Measurements from ENCODE around the gene RIC8B.

The RIC8B gene

DNA sequence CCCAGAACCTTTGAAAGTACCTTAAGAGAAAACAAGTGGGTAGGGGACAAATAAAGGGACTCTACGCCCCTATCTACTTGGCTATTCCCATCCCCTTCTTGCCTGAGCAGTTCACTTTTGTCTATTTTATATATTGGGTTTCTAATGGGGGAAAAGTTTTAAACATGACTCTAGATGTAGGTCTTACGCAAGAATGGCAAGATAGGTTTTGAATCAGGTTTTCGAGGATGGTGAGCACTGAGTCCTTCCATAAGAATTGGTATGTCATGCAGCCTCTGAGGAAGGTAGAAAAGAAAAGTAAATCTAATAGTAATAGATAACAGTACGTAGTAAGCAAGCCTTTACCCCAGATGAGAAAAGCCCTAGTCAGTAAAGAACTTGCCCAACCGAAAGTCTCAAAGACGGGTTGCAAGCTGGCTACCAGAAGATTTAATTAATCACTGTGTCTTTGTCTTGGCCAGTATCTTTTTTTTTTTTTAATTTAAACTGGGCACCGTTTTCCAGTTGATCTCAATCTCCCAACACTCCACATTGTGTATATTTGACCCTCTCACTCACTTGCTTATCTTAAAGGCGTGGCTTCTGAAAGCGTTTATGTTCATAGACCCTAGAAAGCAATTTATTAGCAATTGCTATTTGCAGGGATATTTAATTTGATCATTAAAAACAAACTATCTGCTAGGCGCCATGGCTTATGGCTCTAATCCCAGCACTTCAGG is 94.7 kb downstream of the RIC8B start:
- no peak for DNase-seq (ENCODE audit: low read depth)

DNA sequence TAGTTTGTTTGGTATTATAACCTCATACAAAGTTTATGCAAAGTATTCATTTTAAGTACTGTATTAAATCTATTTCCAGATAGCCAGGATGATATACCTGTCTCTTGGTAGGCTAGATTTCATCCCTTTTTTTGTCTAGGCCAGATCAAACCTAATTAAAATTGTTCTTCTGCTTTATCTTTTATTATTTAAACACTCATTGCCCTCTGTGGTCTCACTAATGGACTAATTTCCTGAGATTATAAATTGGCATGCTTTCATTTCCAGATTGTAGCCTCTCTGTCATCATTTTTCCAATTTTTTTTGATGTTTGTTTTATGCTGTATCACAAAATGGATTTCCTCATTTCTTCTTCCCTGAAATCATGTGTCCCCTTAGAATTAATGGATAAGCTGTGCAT is 95.6 kb downstream of the RIC8B start:
- DNase-seq (ENCODE audit: low read depth) = no peak

DNA sequence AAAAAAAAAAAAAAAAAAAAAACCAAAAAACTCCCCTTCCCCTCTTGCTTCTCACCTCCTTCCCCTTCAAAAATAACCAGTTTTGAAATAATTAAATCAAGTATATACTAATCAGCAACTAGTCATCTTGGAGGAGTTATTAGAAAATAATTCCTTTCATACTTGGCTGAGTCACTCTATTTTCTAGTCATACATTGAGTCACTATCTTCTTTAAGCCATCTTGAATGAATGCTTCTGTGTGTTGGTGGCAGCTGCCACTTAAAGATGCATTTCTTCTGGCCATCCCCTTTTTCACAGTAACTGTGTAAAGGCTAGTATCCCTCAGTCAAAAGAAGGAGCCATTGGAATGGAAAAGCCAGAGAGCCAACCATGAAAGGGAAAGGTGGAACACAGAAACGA is 97.0 kb downstream of the RIC8B start:
- no peak for DNase-seq (ENCODE audit: low read depth)

DNA sequence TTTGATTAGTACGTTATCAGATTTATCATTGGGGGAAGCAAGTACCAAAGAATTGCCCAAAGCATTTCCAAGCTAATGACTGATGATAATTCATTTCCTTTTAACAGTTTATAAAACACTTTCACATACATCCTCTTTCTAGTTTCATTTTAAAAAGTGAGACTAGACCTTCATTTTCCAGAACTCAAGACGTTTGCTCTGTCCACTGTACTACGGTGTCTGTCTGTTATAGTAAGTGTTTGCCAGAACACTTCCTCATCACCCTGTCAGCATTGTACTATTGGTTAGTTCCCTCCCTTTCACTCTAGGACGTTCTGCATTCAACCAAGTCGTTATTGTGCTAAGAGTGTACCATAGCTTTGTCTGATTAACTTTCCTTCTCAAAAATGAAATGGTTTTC is 99.5 kb downstream of the RIC8B start:
- no peak for DNase-seq (ENCODE audit: low read depth)

- no peak for DNase-seq (ENCODE audit: low read depth)
Measured at GRCh38 chr12:106878804-106879203, 104.3 kb downstream of the RIC8B start.

DNA sequence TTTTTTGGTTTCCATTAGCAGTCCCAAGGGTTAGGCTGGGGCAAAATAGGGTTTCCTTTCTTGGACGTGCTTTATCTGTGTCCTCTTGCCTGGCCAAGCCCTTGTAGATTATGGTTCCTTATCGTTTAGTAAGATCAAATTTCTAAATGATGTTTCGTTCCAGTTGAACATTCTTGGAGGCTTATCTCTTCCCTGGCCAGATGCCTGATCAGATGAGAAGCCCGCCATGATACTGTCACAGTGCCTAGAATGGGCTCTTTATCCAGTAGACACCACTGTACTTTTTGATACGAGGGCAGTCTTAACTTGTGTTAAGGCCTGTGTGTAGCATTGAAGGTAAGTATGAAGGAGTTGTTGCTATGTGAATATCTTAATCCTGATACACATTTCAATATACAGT is 105.1 kb downstream of the RIC8B start:
- DNase-seq (ENCODE audit: low read depth) = no peak

DNA sequence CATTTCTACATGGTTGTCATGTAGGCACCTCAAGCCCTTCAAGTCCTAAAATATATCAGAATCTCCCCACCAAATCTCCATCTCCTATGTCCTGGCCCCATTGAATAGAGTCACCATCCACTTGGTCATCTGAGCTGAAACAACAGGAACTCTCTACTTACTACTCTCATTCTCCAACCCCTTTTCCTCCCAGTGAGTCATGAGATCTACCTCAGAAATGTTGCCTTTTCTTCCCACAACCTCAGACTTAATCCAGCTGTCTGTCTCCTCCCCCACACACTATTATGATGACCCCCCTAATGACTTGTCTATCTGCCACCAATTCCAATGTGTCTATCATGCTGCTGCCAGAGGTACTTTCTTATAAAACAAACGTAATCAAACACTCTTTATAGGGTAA is 108.9 kb downstream of the RIC8B start:
- DNase-seq (ENCODE audit: low read depth) = no peak

GRCh38 chr12:106885026-106885425 is 110.5 kb downstream of the RIC8B start:
- no peak for DNase-seq (ENCODE audit: low read depth)

- no peak for DNase-seq (ENCODE audit: low read depth)
Measured at GRCh38 chr12:106885541-106886249, 111.2 kb downstream of the RIC8B start.

GRCh38 chr12:106886932-106887331 is 112.5 kb downstream of the RIC8B start:
- DNase-seq (ENCODE audit: low read depth) = no peak

DNA sequence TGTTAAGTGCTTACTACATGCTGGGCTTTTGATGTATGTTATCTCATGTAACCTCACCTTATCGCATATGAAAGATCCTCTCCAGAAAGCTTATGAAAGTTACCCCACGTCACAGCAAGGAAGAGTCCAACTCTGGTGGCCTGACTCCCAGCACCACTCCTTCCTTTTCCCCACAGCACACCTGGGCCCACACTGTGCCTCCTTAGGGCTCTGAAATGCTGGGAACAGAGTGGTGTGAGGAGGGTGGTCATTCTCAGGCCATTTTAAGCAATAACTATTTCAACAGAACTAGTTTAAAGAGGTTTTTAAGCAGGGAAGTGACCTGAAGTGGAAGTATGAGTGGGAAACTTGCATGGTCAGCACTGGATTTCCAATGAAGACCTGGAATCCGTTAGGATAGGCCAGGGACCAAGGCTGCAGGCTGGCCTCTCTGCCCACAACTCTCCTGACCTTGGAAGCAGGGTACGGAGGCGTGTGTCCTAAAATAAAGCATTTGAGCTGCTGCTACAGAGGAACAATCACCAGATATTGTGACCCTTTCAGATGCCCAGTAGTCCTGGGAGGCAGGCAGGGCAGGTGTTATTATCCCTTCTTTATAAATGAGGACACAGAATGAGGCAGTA is 114.0 kb downstream of the RIC8B start:
- DNase-seq (ENCODE audit: low read depth) = no peak

- DNase-seq (ENCODE audit: low read depth) = no peak
Measured at GRCh38 chr12:106889326-106889725, 114.8 kb downstream of the RIC8B start.

- DNase-seq (ENCODE audit: low read depth) = no peak
Measured at GRCh38 chr12:106889950-106890626, 115.6 kb downstream of the RIC8B start.

GRCh38 chr12:106892075-106892474 is 117.6 kb downstream of the RIC8B start:
- no peak for DNase-seq (ENCODE audit: low read depth)

DNA sequence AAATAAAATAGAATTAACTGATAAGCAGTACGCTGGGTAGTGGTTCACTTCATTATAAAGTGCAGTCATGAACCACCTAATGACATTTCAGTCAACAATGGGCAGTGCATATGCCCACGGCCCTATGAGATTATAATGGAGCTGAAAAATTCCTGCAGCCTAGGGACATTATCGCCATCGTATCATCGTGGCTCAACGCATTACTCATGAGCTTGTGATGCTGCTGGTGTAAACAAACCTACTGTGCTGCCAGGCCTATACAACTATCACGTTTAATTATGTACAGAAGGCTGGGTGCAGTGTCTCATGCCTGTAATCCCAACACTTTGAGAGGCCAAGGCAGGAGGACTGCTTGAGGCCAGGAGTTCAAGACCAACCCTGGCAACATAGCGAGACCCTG is 119.0 kb downstream of the RIC8B start:
- DNase-seq (ENCODE audit: low read depth) = no peak

GRCh38 chr12:106894774-106895173 is 120.3 kb downstream of the RIC8B start:
- DNase-seq (ENCODE audit: low read depth) = no peak

GRCh38 chr12:106896603-106897002 is 122.1 kb downstream of the RIC8B start:
- DNase-seq (ENCODE audit: low read depth) = no peak

- DNase-seq (ENCODE audit: low read depth) = no peak
Measured at GRCh38 chr12:106897082-106897481, 122.6 kb downstream of the RIC8B start.

DNA sequence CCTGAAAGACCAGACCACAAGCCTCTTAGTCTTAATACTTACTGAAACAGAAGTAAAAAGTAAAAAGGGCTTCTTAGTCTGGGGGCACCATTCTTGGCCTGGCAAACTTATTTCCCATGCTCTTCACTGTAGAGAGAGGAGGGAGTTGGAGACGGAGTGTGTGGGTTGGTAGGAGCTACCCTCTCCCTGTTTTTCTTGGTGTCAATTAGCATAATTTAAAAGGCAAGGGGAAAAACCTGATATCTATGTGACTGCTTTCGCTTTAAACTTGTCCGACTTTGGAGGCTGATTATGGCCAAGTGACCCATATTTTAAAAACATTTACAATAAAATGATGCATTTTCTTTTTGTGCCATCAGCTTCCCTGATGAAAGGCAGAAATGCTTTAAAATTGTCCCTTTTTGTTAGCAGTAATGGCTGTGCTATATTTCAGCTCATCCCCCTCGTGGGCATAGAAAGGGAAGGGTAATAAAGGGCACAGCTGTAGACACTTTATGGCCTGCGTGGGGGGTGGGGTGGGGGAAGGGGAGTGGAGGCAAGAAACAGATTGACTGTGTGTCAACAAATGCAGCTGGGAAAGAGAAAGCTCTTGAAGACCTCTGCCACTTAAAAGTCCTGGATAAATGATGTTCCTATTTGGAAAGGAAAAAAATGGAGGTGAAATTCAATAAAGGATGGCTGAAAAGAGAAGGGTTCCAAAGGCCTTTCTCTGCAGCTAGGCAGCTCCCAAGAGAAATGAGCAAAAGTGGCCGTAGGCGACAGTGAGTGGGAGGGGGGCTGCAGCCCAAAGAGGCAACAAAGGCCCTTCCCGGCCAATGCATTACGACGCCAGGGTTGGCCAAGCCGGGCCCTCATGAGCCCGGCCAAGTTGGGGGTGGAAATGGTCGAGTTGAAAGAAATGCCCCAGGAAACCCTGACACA is 123.8 kb downstream of the RIC8B start:
- no peak for DNase-seq (ENCODE audit: low read depth)

GRCh38 chr12:106900554-106900953 is 126.1 kb downstream of the RIC8B start:
- no peak for DNase-seq (ENCODE audit: low read depth)

DNA sequence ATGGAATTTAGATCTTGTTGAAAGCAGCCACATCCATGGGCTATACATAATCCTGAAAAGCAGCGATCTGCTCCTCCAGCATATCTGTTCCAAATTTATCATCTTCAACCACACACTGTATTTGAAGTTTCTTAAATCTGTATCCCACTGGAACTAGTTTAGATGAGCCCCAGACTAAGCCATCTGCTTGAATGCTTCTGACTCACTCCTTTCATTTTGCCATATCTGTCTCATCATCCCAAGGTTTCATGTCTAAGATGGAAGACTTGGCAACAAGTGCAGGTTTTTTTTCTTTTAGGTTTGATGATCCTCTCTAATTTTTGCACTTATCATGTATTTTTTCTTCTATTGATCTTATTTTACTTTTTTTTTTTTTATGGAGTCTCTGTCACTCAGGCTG is 126.8 kb downstream of the RIC8B start:
- DNase-seq (ENCODE audit: low read depth) = no peak

DNA sequence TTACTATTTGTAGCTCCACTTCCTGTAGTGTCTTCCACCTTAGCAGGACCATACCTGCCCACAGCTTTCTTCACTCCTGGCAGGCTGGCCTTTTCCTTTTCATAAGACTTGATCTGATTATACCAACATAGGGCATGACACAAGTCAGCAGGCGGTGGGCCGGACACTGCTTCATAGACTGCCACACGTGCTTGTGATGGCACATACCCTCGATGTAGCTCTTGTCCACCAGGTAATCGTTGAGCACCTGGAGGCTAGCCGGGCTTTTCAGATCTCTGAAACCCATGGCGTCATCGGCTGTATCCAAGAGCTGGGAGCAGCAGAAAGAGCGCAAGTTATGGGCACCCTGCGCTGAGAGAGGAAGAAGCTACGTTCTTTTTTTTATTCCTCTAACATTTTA is 127.6 kb downstream of the RIC8B start:
- no peak for DNase-seq (ENCODE audit: low read depth)
